GM19351 (cell line): ENCODE results near the gene MYO3A.

Experiments
- ATAC-seq: cut with Tn5 transposase; IDR thresholded peaks from one replicate; pipeline ENCODE4 v1.9.1; 2021; ENCODE audit warnings: mild to moderate bottlenecking, moderate library complexity; ENCODE audit not compliant: unreplicated experiment

MYO3A gene

GRCh38 chr10:25933653-25934608 is at the start of gene MYO3A:
Gene MYO3A, plus strand, starts transcription at chr10:25934229. Its CDS starts 17,882 bp downstream, at chr10:25952111.
- ATAC-seq = no peak

- no peak for ATAC-seq
Measured at GRCh38 chr10:25888627-25889026, 45.4 kb upstream of the MYO3A start.

DNA sequence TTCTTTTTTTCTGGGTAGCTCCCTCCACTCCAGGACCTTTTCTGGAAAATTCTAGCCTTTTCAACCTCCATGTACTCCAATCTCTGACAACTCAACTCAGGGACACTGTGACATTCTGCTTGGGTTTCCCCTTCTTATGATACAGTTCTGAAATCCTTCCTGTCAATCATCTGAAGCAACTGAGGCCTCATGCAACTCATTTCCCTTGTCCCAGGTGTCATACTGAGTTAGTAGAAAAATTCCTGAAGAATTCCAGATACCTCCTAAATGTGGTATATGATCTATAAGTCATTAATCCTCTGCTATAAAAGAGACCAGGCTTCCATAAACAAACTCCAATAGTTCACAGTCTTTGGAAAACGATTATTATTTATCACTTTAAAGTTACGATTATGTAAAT is 43.0 kb upstream of the MYO3A start:
- ATAC-seq = no peak

DNA sequence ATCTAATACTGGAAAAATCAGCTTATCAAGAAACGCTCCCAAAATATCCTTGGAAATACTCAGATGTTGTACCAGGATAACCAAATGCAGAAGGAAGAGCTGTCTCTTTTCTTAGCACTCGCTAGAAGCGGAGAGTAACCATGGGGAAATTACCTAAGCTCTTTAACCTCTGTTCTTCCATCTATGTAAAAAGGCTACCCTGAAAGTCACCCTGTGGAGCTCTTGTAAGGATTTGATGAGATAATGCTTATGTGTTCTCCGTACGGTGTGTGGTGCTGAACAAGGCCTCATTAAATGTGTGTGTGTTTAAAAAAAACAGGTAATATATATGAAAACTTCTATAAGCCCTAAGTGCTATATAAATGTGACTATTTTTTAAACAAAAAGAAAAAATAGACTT is 38.2 kb upstream of the MYO3A start:
- ATAC-seq = no peak

DNA sequence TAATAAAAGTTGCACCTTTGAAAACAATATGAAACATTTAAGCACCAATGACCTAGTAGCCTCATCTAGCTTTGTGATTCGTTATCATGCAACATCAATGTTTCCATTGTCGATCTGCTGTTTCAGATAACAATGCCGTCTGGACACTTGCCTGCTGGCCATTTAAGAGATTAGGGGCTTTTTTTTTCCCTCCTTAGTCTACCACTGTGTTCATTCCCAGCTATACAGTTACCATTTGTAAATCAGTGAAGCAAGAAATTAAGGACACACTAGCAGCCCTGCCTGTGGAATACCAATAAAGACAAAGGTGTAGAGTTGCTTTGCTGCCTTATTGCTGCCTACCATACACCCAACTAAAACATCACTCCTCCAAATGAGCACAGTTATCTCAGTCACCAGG is 37.6 kb upstream of the MYO3A start:
- no peak for ATAC-seq

- no peak for ATAC-seq
Measured at GRCh38 chr10:25899304-25899703, 34.7 kb upstream of the MYO3A start.

GRCh38 chr10:25901199-25901598 is 32.8 kb upstream of the MYO3A start:
- peak; percentile 81 for ATAC-seq

DNA sequence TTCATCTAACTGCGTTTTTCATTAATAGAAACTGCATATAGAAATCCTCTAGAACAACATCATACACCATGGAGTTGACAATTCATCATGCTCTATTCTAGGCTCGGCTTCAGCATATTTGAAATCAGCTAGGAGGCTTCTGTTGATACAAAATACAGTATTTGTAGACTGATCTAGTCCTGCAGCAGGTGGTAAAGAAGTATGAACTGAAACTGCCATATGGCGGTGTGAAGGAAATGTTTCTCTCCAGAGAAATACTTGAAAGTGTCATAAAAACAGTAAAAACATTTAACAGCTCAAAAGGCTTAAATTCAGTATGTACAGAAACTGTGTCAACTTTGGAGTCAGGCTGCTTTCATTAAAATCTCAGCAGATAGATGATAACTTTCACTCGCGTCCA is 32.0 kb upstream of the MYO3A start:
- ATAC-seq = peak; percentile 59

DNA sequence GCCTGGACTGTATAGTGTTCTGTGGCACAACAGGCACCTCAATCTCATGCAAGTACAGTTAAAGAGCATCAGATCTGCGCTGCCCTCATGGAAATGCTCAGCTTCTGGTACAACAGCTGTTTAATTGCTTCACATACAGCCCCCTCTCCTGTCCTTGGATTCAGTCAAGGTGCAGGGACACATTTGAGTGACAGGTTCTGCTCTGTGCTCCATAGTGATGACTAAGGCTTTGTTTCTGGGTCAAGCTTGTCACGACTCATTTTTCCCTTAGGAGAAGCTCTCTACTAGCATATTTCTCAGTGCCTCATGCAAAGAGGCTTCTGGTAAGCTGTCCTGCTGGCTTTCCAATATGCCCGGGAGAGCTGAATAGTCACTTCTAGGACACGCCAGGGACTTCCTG is 26.8 kb upstream of the MYO3A start:
- no peak for ATAC-seq

DNA sequence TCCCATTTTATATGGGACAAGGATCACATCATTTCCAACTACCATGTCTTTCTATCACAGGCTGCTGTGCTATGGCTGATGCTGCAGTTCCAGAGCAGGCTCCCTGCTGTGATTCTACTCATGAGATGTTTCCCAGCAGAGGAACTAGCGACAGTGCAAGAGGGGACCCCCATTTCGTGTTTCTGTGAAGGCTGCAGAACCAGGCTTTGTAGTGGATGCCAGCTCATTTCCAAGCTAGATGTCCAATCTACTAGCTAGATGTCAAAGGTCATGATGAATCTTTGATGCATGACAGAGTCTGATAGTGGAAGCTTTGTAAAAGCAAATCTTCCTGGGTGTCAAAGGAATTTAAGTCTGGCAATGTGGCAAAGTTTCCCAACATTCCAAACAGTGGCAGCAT is 21.2 kb upstream of the MYO3A start:
- no peak for ATAC-seq

- ATAC-seq = no peak
Measured at GRCh38 chr10:25914776-25915175, 19.3 kb upstream of the MYO3A start.

DNA sequence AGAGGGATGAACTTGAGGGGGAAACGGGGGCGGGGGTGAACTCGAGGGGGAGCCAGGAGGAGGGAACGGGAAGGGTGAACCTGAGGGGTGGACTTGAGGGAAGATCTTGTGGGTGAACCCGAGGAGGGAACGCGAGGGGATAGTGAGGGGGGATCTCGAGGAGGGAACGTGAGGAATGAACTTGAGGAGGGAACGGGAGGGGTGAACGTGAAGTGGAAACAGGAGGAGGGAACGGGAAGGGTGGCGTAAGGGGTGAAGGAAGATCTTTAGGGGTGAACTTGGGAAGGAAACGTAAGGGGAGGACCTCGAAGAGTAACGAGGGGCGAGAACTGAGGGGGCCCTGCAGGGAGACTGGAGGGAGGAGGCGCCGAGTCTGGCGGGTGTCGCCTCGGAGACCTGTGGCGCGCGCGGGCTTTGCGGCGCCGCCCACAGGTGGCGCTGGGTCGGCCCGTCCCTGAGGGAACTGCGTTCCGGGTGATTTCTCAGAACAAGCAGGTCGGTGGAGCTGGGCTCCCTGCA is 651 bp downstream of the MYO3A start:
- peak; percentile 78 for ATAC-seq

GRCh38 chr10:25938405-25938804 is 4.4 kb downstream of the MYO3A start:
- no peak for ATAC-seq

DNA sequence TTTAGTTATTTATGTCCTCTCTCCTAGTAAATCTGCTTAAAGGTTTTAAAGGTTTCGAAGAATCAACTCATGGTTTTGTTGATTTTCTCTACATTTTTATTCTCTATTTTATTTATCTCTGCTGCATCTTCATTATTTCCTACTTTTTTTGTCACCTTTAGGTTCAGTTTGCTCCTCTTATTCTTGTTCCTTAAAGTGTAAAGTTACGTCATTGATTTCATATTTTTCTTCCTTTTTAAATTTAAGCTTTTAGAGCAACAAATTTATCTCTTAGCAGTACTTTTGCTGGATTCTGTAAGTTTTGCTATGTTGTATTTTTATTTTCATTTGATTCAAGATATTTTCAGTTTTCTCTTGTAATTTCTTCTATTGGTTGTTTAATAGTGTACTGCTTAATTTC is 10.7 kb downstream of the MYO3A start:
- ATAC-seq = no peak

DNA sequence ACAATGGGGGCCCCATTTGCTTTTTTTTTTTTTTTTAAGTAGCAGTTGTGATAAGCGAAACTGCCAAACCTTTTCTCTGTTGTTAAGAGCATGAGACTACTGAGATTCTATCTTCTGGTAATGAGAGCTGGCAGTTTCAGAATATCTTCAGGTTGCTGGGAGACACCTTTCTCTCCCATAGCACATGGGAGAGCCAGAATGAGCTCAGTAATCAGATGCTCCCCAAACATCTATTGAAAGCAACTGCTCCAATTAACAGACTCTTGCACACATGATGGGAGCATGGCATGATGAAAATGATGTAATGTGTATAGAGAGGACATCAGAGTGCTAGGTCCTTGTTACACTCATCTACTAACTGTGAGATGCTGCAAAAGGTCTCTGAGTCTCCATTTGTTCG is 18.8 kb downstream of the MYO3A start:
- peak; percentile 84 for ATAC-seq

- peak; percentile 65 for ATAC-seq
Measured at GRCh38 chr10:25954851-25955250, 20.8 kb downstream of the MYO3A start.

DNA sequence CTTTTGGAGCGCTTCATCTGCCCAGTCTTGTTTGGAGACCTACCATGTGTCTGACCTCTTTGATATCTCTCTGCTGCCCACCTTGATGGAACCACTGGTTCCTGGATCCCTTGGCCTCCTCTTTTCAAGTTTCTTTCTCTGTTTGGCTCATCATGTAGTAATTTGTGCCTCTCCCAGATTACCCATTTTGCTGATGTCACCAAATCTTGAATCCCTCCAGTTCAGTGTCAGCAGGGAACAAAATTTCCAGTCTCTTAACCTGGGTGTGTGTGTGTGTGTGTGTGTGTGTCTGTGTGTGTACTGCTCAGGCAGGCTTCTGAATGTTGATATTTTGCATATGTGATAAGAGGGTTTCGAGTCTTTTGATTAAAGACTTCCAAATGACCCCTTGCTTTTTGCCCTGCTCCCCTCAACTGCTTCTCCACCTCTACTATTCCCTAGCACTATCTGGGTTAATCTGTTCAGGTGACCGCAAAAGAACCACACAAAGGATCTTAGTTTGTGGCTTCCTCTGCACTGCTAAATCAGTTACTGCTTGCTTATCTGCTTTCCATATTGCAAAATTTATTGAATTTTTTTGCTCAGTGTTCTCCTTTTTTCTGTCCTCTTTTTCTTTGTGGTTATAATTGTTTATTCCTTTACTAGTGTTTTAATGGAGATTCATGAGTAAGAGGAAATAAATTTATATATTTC is 25.7 kb downstream of the MYO3A start:
- ATAC-seq = no peak

- no peak for ATAC-seq
Measured at GRCh38 chr10:25965584-25965983, 31.6 kb downstream of the MYO3A start.

GRCh38 chr10:25966844-25967243 is 32.8 kb downstream of the MYO3A start:
- no peak for ATAC-seq

GRCh38 chr10:25972631-25973030 is 38.6 kb downstream of the MYO3A start:
- no peak for ATAC-seq

GRCh38 chr10:25974897-25975459 is 40.9 kb downstream of the MYO3A start:
- no peak for ATAC-seq

DNA sequence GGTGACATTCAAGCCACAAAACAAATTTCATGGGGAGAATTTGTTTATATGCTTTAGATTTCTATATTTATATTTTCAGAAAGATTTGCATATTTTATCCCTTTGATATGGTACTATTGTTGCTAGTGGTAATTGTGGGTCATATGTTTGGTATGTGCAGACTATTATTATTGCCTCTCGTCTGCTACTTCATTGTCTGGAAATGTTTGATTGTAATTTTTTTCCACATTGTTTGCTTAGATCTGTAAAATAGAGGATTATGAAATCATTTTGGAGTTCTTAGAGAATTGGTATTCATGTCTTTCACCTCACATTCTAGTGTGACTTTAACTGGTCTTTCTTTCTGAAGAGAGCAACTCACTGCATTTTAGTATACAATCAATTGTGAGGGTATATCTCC is 44.7 kb downstream of the MYO3A start:
- ATAC-seq = no peak
